Activated CD8-positive, alpha-beta memory T cell treated with anti-CD3 and anti-CD28 coated beads for 24 hours (primary cell): Measurements from ENCODE around the gene CNTN4.

ENCODE experiments used
- DNase-seq: peaks from one replicate; pipeline ENCODE4 v3.0.0-alpha.2; 2020

CNTN4 gene

DNA sequence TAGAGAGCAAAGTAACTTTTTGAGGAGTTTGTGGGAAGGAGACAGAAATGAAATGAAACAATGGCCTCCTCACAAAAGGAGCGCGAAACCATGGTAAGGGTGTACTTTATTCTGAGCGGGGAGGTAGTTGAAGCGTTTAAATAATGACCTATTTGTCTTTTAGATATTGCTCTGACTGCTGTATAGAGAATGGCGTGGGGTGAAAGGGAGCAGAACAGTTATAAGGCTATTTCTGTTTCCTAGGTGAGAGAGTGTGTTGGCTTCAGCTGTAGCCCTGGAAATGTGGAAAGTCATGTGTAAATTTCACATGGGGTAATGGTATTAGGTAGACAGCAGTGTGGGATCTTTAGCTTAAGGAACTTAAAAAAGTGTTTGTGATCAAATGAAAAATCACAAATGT lies 54.9 kb downstream of the CNTN4 start:
- no peak for DNase-seq

DNA sequence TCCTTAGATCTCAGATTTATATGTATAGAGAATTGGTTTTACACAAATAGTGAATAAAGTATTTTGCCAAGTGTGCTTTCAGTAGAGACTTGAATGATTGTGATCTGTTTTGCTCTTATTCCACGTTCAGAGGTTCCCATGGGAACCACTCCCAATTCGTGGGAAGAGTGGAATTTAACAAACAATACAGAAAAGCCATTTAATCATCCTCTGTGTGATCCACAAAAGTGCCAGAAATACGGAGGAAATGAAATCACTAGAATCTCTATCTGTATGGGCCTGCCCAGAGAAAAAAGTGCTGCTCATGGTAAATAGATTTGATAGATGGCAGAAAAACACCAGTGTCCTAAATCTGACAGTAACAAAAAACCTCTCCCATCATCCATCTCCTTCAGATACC lies 56.0 kb downstream of the CNTN4 start:
- DNase-seq, result no peak

DNA sequence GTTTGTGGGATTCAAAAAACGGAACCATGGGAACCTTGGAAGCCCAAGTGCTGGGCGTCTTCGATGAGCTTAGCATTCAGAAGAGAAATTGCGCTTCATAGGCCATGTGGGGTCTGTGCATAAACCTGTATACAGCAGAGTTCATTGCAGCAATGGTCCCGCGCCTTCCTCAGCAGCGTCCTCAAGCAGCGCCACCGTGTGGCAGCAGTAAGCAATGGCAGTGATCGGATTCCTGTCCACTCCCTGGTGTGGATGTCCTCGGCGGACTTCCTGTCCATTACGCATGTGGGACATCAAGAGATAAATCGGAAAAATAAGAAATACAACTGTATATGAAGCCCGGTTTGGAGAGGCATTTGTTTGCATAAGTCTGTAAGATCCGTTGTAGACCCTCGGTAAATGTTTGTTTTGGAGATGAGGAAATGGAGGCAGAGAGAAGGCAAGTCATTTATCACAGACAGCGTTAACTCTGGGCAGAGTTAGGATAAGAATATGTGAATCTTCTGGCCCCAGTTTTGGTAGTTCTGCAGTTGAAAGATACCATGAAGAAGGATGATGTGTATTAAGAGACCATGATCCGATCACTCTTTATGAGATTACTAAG lies 57.7 kb downstream of the CNTN4 start:
- no peak for DNase-seq

DNA sequence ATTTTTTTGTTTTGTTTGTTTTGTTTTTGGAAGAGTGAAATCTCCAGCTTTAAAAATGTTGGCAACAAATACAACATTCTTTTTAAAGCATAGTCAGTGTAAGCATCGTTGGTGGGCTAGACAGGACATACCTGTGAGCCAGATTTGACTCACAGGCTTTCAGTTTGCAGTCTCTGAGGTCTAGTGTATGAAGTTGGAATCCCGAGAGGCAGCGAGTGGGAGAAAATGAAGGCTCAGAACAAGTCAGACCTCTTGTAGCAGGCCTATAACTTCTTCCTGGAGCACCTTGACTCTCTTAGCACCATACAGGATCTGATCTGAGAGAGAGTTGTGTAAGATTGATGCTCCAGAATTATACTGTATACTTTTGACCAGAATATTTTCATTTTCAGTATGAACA lies 60.2 kb downstream of the CNTN4 start:
- no peak for DNase-seq

- no peak for DNase-seq
Observed at GRCh38 chr3:2166552-2166951, 67.9 kb downstream of the CNTN4 start.

- DNase-seq, result no peak
Observed at GRCh38 chr3:2172561-2173171, 74.0 kb downstream of the CNTN4 start.

DNA sequence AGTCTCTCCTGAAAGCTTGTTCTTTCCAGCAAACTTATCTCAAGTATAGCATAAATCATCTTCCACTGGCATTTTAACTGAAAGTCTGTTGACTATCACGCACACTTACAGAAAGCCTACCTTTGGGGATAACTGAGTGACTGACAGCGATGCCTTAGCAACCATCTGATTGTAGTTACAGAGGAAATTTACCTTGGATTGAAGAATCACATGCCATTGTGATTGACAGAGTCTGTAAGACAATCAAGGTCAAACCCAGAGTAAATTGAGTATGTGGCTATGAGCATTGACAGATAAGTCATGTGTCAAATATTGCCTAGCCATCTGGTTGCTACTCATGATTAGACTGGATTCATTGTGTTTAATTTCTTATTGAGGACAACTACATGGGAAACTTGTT lies 82.0 kb downstream of the CNTN4 start:
- DNase-seq, result no peak

DNA sequence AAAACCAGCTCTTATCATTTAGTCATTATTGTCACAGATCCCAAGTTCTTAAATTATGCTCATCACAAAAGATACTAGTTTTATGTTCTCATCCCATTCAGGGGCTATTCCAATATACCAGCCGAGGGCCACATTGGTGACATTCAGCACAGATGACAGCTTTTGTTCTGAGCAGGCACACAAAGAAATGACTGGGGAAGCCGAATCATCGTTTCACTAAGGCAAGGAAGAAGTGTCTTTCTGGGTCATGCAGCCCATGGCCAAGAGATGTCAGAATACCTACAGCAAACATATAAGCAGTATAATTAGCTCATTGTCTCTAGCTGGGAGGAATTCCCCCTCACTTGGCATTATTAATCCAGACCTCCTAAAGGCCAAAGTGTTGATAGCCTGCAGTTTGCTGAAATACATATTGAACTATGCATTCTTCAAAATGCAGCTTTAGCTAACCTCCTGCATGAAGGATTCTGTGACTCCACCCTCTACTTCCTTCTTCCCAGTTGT lies 100.2 kb downstream of the CNTN4 start:
- DNase-seq, result no peak

DNA sequence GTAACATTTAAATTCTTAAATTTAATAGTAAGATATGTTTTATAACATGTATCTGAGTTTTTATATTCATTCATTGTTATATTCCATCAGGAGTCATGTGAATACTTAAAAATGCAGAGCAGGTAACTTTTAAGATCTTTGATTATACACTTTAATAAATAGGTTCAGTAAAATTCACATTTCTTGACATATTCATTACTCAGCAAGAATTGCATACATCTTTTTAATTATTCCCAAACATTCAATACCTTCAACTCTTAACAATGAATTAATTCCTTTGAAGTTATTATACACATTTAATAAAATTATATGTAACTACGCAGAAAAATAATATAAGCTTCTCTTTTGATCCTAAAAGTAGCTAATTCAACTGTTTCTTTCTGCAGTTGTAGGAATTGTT lies 105.4 kb downstream of the CNTN4 start:
- DNase-seq, result no peak

DNA sequence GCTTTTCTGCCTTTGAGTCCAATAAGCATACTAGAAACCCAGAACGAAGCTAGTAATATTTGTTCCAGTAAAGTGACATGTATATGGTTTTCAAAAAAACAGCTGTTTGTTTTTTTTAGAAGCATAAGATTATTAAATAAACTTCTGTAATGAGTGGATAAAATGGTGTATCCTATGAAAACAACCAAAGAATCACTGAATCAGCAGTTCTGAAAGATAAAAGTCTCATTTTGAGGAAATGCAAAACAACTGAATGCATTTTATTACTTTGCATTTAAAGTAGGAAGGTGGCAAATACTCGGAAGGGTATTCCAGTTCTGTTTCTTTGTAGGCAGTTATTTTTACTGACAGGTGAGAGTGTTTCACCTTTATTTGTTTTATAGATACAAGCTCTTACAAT lies 107.0 kb downstream of the CNTN4 start:
- no peak for DNase-seq

- no peak for DNase-seq
Observed at GRCh38 chr3:2206536-2206935, 107.9 kb downstream of the CNTN4 start.

GRCh38 chr3:2211568-2211967 lies 112.9 kb downstream of the CNTN4 start:
- DNase-seq, result no peak

DNA sequence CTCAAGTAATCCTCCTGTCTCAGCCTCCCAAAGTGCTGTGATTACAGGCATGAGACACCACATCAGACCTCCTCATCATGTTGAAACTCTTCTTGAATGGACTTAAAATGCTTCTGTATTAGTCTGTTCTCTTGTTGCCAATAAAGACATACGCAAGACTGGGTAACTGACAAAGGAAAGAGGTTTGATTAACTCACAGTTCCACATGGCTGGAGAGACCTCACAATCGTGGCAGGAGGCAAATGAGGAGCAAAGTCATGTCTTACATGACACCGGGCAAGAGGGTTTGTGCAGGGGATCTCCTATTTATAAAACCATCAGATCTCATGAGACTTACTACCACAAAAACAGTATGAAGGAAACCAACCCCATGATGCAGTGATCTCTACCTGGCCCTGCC lies 113.5 kb downstream of the CNTN4 start:
- no peak for DNase-seq

- DNase-seq, result no peak
Observed at GRCh38 chr3:2218375-2218774, 119.7 kb downstream of the CNTN4 start.

GRCh38 chr3:2218816-2219215 lies 120.2 kb downstream of the CNTN4 start:
- DNase-seq, result no peak

GRCh38 chr3:2236203-2236602 lies 137.5 kb downstream of the CNTN4 start:
- no peak for DNase-seq

DNA sequence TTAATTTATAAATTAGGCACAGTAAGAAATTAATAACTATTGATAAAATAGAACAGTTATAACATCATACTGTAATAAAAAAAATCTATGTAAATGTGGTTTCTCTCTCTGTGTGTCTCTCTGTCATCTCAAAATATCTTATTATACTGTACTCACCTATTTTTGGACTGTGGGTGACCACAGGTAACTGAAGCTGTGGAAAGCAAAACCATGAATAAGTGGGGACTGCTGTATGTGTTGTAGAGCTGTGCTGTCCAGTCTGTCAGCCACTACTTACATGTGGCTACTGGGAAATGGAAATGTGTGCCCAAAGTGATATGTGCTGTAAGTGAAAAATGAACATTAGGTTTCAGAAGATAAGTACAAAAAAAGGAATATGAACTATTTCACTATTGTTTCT lies 145.5 kb downstream of the CNTN4 start:
- no peak for DNase-seq

GRCh38 chr3:2246873-2247648 lies 148.4 kb downstream of the CNTN4 start:
- no peak for DNase-seq

DNA sequence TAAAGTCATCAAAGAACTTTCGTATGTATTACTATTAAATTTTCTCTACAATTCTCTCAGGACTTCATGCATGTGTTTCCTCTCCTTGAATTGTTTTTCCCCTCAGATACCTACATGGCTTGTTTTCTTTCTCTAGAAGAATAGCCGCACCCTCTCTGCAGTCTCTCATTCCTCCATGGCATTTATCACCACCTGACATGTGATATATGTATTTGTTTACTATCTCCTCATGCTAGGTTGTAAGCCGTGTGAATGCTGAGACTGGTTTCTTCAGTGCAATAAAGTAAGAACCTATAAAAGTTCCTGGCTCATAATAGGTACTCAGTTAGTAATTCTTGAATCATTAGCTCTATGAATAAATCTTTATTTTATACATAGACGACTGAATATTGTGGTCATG lies 149.2 kb downstream of the CNTN4 start:
- DNase-seq, result no peak

DNA sequence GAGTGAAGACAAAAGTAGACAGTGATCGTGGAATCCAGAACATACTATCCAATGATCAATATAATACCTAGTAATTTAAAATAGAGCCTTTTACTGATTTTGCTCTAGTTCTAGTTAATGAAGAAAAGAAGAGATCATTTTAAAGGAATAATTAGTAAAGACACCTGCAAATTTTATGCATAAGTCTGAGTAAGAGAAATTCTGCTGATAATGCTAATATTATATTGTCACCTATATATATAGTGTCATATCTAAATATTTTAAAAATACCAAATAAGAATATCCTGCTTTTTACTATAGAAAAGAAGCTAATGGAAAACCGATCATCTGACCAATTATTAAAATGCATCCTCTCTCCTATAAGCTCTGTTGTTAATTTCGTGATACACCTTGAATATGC lies 152.1 kb downstream of the CNTN4 start:
- DNase-seq, result no peak

GRCh38 chr3:2261747-2262146 lies 163.1 kb downstream of the CNTN4 start:
- DNase-seq, result no peak

DNA sequence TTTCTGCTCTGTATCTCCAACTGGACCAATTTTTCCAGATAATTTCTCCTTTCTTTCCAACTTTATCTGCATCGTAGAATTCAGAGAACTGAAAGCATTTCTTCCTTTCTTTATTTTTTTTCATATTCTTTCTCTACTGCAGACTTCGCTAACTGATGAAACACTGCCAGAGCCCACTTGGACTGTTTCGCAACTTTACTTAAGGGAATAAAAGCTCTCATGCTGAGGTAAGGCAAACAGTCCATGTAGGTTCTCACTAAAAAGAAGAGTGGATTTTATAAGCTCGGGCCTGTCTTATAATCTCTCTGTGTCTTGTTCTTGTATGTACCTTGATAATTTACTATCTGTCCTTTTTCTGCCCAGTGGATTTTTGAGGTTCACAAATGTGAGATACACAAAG lies 163.5 kb downstream of the CNTN4 start:
- no peak for DNase-seq

- no peak for DNase-seq
Observed at GRCh38 chr3:2266606-2267005, 167.9 kb downstream of the CNTN4 start.

DNA sequence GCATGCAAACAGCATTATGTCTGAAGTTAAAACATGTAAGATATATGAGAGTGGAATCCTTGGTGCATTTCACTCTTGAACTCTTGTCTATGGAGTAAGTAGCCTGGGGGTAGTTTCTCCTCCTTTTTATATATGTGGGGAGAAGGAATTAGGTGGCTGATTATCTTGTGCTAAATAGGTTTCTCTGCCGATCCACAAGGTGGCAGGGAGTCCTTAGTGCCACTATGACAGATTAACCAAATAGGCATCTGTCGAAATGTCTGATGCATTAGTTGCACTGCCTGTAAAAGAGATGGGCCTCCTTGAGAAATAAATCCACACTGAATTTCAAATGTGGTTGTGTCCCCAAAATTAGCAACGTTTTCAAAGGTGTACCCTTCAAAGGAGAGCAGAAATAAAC lies 170.1 kb downstream of the CNTN4 start:
- no peak for DNase-seq
